ENCODE results near the gene PYGL.

DNA sequence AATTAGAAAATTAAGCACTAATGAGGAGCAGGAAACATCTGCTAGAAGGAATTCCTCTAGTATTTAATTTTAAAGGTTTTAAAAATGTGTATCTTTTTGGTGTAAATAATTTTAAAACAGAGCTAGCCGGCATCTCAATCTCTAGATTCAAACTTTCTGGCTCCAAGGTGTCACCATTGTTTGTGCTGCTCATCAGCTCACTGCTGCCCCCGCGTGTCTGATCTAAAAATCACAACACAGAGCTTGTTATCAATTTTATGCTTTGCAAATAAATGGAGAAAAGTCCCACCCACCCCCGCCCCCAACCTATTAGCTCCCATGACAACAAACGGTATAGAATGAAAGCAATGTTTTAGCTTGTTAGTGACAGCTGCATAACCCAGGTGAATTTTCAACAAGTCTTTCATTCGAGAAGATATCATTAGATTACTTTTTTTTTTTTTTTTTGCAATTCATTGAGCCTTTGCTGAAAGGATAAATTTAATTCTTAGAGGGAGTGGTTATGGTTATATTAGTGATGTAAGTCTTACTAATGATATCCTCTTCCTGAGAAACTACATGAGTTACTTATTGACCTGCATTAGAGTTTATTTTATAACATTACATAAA lies 83.7 kb downstream of the PYGL start:
- TF ChIP-seq, protein P1, sequence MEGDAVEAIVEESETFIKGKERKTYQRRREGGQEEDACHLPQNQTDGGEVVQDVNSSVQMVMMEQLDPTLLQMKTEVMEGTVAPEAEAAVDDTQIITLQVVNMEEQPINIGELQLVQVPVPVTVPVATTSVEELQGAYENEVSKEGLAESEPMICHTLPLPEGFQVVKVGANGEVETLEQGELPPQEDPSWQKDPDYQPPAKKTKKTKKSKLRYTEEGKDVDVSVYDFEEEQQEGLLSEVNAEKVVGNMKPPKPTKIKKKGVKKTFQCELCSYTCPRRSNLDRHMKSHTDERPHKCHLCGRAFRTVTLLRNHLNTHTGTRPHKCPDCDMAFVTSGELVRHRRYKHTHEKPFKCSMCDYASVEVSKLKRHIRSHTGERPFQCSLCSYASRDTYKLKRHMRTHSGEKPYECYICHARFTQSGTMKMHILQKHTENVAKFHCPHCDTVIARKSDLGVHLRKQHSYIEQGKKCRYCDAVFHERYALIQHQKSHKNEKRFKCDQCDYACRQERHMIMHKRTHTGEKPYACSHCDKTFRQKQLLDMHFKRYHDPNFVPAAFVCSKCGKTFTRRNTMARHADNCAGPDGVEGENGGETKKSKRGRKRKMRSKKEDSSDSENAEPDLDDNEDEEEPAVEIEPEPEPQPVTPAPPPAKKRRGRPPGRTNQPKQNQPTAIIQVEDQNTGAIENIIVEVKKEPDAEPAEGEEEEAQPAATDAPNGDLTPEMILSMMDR (IDR thresholded peaks at IDR 0.05; ENCODE audit: low read depth, low read length, poor library complexity, severe bottlenecking), result peak; percentile 52
- no peak for TF ChIP-seq EZH2phosphoT487 (IDR thresholded peaks at IDR 0.05; ENCODE audit: borderline replicate concordance, low read length)
